ENCODE data around the gene MDH1.
A peak's percentile ranks its signal among the peaks of the same experiment; 100 is the strongest.
"Not testable (repeated sequence)": the region's sequence is repeated elsewhere in the genome, so short reads cannot be mapped to it uniquely, and the experiment has no call there.

The MDH1 gene

DNA sequence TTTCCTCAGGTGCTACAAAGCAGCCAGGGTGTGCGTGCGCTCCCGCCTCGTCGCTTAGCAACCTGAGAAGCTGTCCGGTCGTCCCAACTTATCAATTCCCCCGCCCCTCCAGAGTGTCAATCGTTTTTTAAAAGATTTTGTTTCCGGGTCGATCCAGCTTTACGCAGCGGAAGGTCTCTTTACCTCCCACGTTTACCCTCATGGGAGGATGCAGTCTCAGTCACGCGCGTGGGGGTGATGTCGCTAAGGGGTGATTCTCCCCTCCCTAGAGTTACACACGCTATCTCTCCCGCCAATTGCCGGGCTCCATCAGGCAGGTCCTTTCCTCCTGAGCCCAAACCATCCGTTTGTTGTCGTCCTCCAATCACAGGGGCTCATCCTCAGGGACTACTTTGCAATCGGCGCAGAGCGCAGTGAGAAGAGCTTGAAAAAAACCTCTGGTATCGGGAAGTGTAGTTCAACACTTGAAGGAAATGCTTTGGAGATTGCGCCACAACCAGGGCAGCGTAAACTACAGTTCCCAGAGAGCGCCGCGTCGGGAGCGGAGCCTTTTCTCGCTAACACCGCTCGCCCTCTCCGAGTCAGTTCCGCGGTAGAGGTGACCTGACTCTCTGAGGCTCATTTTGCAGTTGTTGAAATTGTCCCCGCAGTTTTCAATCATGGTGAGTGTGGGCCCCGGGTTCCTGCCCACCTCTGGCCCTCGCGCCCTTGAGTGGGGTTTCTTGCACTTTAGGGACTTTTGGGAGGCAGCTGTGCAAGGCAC is at the start of gene MDH1, which contains the start of gene WDPCP:
TSS of gene MDH1 (plus strand) at position 579 of the 763 bp plus-strand sequence. CDS start at position 660, 81 bp downstream.
TSS of gene WDPCP (minus strand) at position 93 of the 763 bp plus-strand sequence. CDS start 206 bp downstream, outside the sequence.
- peak; percentile 84 for DNase-seq

DNA sequence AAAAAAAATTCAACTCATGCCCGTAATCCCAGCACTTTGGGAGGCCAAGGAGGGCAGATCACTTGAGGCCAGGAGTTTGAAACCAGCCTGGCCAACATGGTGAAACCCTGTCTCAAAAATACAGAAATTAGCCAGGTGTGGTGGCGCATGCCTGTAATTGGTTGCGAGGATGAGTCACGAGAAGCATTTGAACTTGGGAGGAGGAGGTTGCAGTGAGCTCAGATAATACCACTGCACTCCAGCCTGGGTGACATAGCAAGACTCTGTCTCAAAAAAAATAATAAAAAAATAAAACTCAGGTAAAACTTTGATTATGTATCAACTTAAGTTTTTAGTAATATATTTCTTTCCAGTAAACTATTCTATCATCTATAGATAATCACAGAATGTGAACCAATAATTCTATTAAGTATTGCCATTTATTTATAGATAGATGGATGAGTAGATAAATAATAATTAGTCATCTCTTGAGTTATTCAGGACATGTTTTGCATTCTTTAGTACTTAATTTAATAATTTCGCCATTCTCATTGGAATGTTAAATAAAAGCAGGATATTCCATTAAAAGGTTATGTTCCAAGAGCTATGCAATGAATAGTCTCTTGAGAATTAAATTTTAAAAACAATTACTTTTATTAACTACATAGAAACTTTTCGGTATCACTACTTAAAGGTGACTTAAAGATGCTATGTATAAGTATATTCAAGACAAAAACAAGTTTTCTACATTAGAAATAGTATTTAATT is 49.2 kb upstream of the MDH1 start:
- DNase-seq, result no peak

DNA sequence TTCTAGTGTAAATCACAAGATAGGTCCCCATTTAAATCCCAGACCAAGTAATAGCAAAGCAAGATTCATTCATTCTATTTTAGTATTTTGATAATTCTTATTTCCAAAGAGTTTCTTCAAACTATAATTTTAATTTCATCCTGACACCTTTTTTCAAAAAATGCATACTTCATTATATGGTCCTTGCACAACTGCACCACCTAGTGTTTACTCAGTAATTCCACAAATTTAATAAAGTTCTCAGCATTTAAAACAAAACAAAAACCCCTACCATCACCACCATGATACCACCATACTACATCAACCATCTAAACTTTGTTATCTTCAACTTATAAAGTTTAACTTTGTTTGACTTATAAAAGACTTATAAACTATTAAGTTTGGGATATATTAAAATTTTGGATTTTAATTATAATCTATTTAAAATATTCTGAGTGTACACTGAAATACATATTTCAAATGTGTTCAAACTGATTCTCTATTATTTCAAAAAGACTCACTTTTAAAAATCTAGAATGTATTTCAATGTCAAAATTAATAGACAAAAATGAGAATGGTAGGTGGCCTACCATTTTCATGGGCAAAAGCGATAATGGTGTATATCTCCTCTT is 44.6 kb upstream of the MDH1 start:
- DNase-seq, result no peak

DNA sequence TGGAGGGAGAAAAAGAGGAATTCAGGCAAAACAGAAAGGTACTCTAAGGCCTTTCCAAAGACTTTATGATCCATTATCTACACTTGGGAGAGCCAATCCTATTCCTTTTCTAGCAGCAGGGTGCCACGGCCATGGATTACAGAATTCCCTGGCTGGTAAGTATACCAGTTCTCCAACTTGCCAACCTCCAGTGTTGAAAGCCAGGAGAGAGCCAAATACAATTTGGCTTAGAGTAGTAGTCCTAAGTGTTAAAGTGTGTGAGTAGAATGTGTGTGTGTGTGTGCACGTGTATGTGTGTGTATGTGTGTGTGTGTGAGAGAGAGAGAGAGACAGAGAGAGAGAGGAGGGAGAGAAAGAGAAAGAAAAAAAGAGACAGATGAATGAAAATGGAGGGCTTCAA is 43.7 kb upstream of the MDH1 start:
- DNase-seq, result no peak

DNA sequence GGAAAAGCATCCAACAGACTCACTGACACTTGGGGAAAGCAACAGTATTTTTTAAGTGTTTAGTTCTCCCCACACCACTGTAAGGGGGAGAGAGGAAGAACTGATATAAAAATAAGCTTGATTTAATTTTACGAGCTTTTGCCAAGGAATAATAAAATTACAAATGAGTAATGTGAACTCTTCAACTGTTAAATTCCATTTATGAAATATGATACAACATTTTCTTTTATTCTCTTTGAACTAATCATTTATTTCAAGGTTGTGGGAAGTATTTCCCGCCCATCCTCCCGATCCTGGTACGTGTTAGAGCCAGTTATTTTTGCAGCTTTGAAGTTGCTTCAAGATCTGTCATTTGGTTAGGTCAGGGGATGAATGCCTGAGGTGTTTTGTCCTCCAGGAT is 35.7 kb upstream of the MDH1 start:
- no peak for DNase-seq

DNA sequence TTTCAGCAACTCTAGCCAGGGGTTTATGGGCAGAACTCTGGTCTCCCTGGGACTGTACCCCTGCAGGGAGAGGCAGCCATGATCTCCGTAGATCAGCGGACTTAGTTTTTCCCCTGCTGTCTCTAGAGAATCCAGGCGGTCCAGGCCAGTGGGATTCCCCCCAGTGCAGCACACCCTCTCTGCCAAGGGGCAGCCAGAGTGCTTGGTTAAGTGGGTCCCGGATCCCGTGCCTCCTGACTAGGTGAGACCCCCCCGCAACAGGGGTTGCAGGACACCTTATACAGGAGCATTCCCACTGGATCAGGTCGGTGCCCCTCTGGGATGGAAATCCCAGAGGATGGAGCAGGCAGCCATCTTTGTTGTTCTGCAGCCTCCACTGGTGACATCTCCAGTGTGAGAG is 33.5 kb upstream of the MDH1 start:
- DNase-seq, result no peak

DNA sequence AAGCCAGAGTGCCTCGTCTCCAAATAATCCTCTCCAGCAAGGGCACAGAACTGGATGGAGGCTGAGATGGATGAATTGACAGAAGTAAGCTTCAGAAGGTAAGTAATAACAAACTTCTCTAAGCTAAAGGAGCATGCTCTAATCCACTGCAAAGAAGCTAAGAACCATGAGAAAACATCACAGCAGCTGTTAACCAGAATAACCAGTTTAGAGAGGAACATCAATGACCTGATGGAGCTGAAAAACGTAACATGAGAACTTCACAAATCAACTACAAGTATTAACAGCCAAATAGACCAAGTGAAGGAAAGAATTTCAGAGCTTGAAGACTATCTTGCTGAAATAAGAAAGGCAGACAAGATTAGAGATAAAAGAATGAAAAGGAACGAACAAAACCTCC is 32.8 kb upstream of the MDH1 start:
- no peak for DNase-seq

DNA sequence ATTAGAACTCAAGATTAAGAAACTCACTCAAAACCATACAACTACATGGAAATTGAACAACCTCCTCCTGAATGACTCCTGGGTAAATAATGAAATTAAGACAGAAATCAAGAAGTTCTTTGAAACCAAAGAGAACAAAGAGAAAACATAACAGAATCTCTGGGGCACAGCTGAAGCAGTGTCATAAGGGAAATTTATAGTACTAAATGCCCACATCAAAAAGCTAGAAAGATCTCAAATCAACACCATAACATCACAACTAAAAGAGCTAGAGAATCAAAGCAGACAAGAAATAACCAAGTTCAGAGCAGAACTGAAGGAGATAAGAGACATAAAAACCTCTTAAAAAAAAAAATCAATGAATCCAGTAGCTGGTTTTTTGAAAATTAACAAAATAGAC is 30.9 kb upstream of the MDH1 start:
- DNase-seq, result not testable (repeated sequence)

DNA sequence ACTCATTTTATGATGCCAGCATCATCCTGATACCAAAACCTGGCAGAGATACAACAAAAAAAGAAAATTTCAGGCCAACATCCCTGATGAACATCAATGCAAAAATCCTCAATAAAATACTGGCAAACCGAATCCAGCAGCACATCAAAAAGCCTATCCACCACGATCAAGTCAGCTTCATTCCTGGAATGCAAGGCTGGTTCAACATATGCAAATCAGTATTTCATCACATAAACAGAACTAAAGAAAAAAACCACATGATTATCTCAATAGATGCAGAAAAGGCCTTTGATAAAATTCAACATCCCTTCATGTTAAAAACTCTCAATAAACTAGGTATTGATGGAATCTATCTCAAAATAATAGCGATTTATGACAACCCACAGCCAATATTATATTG is 29.8 kb upstream of the MDH1 start:
- not testable (repeated sequence) for DNase-seq

DNA sequence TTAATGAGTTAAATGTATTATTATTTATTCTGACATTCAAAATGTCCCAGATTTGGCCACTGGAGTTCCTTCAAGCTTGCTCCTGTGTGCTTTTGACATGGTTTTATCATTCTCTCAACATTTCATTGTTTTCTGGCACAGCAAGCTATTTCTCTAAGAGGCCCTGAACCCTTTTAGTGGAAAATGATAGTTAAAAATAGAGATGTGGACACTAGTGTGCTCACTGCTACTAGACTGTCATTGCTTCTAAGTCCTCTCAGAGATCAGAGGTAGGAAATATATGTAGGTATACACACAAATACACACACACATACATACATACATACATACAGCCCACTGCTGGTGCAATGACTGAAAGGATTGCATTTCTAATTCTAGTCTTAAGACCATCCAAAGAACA is 26.0 kb upstream of the MDH1 start:
- DNase-seq, result no peak

DNA sequence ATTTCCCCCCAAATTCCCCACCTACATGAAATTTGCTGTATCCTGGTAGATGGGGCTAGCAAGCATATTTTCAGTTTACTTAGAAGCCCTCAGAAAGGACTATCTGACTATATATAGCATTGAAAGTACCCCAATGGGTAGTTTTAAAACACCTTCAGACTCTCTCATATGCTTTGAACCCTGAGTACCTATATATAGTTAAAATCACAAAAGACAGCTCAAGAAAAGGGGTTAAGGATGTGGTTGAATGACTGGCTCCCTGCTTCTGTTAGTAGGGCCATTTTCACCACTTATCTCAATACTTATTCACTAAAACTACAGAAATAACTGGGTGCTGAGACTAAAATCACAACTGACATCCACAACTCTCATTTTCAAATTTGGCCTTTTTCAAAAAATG is 19.0 kb upstream of the MDH1 start:
- DNase-seq, result no peak

DNA sequence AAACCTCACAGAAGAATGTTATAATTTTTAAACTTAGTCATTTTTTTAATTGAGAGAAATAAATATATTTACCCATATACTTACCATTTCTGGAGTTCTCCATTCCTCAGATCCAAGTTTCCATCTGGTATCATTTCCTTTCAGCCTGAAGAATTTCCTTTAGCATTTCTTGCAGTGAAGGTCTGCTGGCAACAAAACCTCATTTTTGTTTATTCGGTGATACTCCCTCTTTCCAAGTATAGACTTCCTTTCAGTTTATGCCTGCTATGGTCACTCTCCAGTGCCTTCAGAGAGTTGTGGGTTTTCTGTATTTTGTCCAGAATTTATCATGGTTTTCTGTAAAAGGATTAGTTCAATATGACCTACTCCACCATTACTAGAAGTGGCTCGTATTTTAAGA is 17.5 kb upstream of the MDH1 start:
- no peak for DNase-seq

DNA sequence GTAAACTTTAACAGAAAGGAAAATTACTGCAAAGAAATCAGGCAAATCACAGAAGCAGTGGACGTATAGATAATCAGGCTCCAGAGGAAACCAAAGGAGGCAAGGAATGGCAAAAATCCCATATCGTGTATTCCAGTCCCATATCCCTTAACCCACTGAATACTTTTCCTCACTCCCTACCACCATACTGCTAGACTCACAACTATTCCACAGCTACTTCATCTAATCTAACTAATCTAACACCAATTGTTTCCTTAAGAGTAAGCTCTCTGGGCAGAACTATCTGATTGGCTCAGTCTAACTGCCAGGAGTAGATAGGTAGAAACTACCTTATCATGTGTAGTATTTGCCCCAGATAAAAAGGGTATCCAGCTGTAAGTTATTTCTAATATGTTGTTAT is 16.8 kb upstream of the MDH1 start:
- no peak for DNase-seq

DNA sequence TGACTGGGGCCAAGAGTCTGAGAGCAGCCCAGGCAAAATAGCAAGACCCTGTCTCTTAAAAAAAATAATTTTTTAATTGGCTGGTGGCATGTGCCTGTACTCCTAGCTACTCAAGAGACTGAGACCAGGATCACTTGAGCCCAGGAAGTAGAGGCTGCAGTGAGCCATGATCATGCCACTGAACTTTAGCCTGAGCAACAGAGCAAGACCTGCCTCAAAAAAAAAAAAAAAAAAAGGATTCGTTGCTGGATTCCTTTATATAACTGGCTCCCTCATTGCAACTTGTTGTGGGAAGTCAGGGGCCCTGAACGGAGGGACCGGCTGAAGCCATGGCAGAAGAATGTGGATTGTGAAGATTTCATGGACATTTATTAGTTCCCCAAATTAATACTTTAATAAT is 15.7 kb upstream of the MDH1 start:
- DNase-seq, result not testable (repeated sequence)

DNA sequence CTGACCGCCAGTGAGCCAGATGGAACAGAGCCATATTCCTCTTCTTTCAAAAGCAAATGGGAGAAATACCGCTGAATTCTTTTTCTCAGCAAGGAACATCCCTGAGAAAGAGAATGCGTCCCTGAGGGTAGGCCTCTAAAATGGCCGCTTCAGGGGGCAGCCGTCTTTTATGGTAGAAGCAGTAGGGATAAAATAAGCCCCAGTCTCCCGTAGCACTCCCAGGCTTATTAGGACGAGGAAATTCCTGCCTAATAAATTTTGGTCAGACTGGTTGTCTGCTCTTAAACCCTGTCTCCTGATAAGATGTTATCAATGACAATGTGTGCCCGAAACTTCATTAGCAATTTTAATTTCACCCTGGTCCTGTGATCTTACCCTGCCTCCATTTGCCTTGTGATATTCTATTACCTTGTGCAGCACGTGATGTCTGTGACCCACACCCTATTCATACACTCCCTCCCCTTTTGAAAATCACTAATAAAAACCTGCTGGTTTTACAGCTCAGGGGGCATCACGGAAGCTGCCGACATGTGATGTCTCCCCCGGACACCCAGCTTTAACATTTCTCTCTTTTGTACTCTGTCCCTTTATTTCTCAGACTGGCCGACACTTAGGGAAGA is 14.9 kb upstream of the MDH1 start:
- DNase-seq, result not testable (repeated sequence)

DNA sequence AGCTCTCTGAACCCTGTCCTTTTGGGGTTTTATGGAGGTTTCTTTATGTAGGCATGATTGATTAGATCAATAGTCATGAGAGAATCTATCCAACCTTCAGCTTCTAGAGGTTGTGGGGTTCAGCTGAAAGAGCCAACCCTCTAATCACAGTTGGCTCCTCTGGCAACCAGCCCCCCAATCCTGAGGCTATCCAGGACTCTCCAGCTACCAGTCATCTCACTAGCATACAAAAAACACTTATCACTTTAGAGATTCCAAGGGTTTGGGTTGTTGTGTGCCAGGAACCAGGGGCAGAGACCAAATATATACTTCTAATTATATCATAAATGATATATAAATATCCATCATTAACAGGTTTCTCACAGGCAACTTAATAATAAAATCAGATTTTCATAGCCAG is 12.2 kb upstream of the MDH1 start:
- DNase-seq, result no peak

DNA sequence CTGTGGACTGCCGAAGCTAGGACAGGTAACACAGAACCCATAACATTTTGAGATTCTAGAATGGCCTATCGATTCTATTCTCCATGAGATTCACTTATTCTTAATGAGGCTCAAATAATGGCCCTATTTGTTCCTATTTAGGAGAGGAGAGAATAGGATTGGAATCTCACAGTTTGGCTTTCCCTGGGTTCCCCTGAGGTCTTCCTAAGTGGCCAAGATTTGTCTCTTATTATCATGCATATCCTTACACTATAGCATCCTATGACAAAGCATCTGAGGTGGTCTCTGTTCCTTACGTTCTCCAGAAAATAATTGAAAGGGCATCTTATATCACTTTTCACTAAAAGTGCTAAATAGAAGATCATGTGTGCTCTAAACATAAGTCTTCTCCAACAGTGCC is 10.0 kb upstream of the MDH1 start:
- DNase-seq, result no peak

DNA sequence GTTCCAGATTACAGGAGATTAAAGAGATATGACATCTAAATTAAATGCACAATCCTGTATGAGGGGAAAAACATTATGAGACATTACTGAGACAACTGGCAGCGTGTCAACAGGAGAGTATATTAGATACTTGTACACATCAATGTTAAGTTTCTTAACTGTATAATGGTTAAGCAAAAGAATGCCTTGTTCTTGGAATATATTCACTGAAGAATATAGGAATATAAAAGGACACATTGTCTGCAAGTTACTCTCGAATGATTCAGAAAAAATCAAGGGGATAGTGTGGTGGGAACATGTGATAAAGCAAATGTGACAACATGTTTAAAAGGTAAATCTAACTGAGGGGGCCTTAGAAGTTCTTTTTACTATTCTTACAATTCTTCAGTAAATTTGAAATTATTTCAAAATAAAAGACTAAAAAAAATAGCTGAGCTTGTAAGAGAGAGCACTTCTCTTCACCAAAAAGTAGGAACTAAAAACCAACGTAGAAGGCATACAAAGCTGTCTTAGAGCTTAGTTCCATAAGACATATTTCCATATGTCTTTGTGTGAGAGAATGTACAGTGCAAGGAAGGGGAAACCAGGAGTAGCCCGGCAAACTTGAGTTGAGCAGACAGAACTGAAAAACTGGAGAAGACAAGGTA is 8.0 kb upstream of the MDH1 start:
- no peak for DNase-seq

DNA sequence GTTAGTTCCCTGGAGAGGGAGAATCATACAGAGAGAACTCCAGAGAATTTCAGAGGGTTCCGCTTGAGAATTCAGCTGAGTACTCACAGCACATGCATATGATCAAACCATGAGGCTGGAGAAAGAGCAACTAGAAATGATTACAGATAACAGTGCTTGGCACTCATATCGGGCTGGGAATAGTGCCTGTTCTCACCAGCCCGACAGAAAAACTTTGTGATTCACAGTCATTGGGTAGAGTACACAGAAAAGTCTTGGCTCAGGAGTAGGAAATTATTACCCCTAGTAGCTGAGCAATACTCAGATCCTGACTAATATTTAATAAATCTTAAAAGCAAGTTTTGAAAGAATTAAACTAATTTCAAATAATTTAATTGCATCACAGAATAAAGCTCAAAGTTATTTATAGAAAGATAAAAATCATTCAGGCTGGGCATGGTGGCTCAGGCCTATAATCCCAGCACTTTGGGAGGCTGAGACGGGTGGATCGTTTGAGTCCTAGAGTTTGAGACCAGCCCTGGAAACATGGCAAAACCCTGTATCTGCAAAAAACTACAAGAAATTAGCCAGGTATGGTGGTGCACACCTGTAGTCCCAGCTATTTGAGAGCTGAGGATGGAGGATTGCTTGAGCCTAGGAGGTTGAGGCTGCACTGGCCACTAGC is 7.3 kb upstream of the MDH1 start:
- no peak for DNase-seq

DNA sequence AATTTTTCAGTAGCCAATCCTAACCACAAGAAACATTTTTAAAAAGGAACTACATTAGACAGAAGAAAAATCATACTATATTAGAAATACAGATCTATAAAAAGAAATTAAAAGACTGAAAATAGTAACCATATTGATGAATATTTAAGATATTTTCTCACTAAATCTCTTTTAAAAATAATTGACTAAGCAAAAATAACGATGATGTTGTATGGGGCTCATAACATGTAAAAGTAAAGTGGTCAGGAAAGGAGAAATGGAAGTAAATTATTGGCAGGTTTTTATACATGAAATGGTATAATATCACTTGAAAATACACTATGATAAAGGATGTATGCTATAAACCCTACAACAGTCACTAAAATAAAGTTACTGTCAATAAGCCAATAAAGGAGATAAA is 5.9 kb upstream of the MDH1 start:
- DNase-seq, result no peak

DNA sequence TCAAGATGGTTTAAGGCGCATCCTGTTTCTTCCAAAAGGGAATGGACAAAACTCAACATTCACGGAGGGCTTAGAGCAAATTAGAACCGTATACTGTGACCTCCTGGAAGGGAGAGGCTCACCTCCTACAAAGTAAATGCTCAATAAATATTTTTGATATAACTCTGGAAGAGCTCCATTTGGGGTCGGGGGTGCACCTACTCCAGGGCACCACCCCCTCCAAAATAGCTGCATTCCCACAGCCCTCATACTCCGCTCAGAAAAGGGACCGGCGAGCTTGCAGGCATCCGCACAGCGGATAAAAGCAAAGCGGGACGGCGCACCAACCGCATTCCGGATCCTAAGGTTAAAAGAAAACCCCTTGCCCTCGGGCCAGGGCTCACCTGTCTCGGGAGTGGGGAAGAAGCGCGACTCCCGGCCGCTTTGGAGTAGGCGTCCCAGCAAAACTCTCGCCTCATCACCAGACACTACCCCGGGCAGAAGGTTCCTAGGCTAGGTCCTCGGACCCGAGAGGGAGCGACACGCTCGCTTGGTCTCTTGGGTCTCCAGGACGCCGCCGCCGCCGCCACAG is 864 bp upstream of the MDH1 start:
- no peak for DNase-seq
